Brain microvascular endothelial cell (primary cell): ENCODE results near the gene TMEM119.
"Not testable (repeated sequence)": the region's sequence is repeated elsewhere in the genome, so short reads cannot be mapped to it uniquely, and the experiment has no call there.

Experiments used
- DNase-seq: peaks from one replicate; pipeline ENCODE4 v3.0.0-alpha.2; 2020
- H3K27ac ChIP-seq: fragments of 250-450 bp; sonication (Bioruptor Pico); 2 replicates; pipeline ENCODE4 v1.5.1; 2020; ENCODE audit warnings: mild to moderate bottlenecking, moderate library complexity
- H3K27me3 ChIP-seq: fragments of 250-450 bp; sonication (Bioruptor Pico); replicated peaks from 2 replicates; pipeline ENCODE4 v1.5.1; 2020; ENCODE audit warnings: mild to moderate bottlenecking
- H3K36me3 ChIP-seq: fragments of 250-450 bp; sonication (Bioruptor Pico); replicated peaks from 2 replicates; pipeline ENCODE4 v1.5.1; 2020; ENCODE audit warnings: mild to moderate bottlenecking
- H3K4me3 ChIP-seq: 2 replicates; pipeline ENCODE4 v1.5.1; 2011; ENCODE audit warnings: low read depth, mild to moderate bottlenecking, control low read depth, low read length, moderate library complexity
- CTCF ChIP-seq: IDR thresholded peaks from 2 replicates; pipeline ENCODE4 v1.5.1; 2011; ENCODE audit warnings: low read depth, mild to moderate bottlenecking, moderate library complexity, low read length, control low read depth, inconsistent platforms; ENCODE audit errors: missing control alignments
- in situ Hi-C: cut with HindIII; loops from 2 replicates; pipeline ENCODE4 v1.10.0; 2017; ENCODE audit warnings: low sequenced_read_pairs, low pct_ligation_motif_present

Gene TMEM119

GRCh38 chr12:108575199-108575912, 22.5 kb downstream of the TMEM119 start:
- Histone ChIP-seq H3K36me3 (no peaks in the 10 kb centered on the region), H3K27ac (no peak overlapping the region), H3K4me3 (no peak overlapping the region), H3K27me3 (no peaks in the 10 kb centered on the region)
- in situ Hi-C loops: no loop called here
- no peak for DNase-seq
- TF ChIP-seq CTCF: no peak

DNA sequence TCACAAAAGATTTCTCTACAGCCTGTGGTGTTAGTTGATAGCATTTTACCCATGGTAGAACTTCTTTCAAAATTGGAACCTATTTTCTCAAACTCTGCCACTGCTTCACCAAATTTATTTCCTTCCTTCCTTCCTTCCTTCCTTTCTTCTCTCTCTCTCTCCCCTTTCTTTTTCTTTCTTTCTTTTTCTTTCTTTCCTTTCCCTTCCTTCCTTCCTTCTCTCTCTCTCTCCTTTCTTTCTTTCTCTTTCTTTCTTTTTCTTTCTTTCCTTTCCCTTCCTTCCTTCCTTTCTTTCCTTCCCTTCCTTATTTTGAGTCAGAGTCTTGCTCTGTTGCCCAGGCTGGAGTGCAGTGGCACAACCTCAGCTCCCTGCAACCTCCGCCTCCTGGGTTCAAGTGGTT, 23.6 kb downstream of the TMEM119 start:
- H3K36me3 ChIP-seq, DNase-seq, H3K27ac ChIP-seq, H3K4me3 ChIP-seq, in situ Hi-C loops, H3K27me3 ChIP-seq: not testable (repeated sequence)

- in situ Hi-C loops: no loop called here
- no peak for TF ChIP-seq CTCF
- DNase-seq: no peak
- Histone ChIP-seq H3K27ac (no peak overlapping the region), H3K4me3 (no peak overlapping the region), H3K36me3 (peaks cover 7% of the 10 kb centered on the region), H3K27me3 (no peaks in the 10 kb centered on the region)
Observed at GRCh38 chr12:108573317-108573716, 24.6 kb downstream of the TMEM119 start.

- no peak for DNase-seq
- Histone ChIP-seq H3K27ac (no peak overlapping the region), H3K27me3 (no peaks in the 10 kb centered on the region), H3K4me3 (no peak overlapping the region), H3K36me3 (peaks cover 14% of the 10 kb centered on the region)
- in situ Hi-C loops: no loop called here
- TF ChIP-seq CTCF: no peak
Observed at GRCh38 chr12:108572166-108572790, 25.6 kb downstream of the TMEM119 start.

DNA sequence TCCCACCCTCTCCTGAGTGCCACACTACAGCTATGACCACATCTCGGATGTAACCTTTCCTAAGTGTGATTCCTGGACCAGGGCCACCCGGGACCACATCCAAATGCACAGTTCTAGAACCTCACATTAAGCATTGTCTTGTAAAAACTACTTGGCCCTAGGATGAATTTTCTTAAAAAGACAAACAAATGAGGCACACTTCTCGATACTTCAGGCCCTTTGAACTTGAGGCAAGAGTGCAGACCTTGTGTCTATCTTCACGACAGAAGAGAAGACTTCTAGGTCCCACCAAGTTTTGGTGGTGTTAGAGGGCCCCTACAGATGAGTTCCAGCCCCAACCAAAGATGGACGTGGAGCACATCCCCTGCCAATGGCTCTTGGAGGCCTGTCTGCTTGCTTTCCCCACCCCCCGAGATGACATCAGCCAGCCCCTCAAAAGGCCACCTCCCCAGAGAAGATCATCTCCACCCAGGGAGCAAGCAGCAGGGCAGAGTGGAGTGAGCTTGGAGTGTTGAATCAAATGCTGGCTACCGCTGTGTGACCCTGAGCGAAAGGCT, 26.2 kb downstream of the TMEM119 start:
- Histone ChIP-seq H3K27ac (no peak overlapping the region), H3K36me3 (peaks cover 20% of the 10 kb centered on the region), H3K27me3 (no peaks in the 10 kb centered on the region), H3K4me3 (no peak overlapping the region)
- no peak for TF ChIP-seq CTCF
- DNase-seq: no peak
- in situ Hi-C loops: no loop called here

DNA sequence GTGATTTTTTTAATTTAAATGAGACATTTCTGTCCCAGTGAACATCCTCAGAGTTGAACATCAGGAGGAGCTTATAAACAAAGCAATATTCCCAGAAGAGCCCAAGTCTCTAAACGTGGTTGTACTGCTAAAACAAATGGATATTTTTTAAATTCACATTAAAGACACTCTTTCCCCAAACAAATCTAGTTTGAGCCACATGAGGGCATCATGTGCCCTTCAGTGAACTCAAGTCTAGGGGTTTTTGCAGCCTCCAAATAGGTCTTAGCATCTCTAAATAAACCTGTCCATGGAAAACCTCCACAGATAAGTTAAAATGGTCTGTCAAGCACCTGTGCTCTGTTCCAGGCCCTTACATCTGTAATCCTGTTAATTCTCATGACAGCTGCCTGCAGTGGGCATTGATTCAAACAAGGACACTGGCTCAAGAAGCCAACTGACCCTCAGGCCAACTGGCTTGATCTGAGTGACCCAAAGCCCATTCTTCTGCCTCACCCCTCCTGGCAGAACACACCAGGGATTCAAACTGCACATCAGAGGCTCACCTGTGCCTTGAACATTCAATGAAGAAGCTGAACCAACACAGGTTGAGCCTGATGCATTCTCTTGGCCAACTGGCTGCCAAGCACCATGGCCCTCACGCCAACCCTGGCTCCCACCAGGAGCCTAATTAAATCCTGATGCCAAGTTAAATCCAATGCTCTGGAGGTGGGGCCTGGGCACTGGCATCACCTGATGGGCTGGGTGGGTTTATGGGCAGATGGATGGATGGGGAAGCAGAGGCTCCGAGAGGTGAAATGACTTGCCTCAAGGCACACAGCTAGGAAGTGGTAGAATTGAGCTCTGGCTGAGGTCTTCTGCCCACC, 26.9 kb downstream of the TMEM119 start:
- no peak overlapping the region for H3K27ac ChIP-seq
- H3K36me3 ChIP-seq: peaks cover 26% of the 10 kb centered on the region
- in situ Hi-C loops: no loop called here
- no peaks in the 10 kb centered on the region for H3K27me3 ChIP-seq
- peak; percentile 64 for TF ChIP-seq CTCF
- no peak overlapping the region for H3K4me3 ChIP-seq
- peak; percentile 14 for DNase-seq
